HG03039 (cell line): Measurements from ENCODE around the gene MAP1LC3B2.
A peak's percentile ranks its signal among the peaks of the same experiment; 100 is the strongest.

ENCODE experiments used
- ATAC-seq: cut with Tn5 transposase; IDR thresholded peaks from one replicate; pipeline ENCODE4 v1.9.1; 2021; ENCODE audit warnings: mild to moderate bottlenecking, moderate library complexity; ENCODE audit not compliant: unreplicated experiment

Gene MAP1LC3B2

DNA sequence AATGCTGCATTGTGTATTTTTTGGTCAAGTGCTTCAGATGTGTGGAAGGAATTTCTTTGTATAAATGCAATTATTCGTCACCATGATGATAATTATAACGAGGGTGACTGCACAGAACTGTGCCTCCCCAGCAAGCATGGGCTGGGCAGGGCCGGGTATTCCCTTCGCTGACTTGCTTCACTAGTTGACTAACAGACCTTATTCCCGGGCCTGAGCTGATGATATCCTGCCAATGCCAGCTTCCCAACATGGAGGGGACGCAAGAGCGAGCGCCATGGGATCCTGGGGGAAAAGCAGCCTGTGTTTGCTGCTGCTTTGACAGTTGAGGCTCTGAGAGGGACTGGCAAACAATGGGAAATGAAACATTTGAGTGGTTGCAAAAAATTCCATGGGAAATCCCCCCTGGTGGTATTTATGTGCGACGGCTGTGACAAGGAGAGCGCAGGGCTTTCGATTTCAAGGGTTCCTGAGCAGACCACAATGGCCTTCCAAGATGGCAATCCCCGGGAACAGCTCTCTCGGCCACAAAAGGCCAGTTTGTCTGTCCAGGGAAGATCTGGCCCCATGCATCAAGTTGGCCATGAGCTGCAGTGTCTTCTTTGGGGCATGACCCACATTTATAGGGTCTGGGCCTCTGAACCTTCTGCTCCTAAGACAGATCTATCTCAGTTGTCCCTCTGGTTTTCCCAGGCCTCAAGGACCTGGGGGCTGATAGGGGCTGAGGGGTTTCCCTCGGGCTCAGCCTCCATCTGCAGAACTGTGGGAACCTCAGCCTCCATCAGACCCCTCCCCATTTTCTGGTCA, 21.9 kb upstream of the MAP1LC3B2 start:
- ATAC-seq, result peak; percentile 33

DNA sequence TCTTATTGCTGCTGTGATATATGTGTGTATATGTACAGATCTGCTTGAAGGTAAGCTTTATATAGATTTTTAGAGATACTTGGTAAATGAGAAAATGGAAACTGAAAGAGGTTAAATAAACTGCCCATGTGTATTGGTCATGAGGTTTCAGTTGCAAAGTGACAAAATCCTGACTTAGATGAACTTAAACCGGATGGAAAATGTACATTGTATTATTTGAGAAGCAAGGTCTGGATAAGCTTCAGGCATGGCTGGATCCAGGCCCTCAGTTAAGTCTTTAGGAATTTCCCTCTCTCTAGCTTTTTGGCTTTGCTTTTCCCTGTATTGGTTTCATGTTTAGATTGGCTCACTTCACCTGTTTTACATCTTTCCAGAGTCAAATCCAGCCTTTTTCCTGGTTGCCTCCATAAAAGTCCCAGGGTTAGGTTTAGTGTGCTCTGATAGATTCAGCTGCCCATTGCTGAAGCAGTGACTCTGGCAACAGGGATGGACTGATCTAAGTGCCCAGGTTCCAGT, 21.0 kb upstream of the MAP1LC3B2 start:
- ATAC-seq, result peak; percentile 34

DNA sequence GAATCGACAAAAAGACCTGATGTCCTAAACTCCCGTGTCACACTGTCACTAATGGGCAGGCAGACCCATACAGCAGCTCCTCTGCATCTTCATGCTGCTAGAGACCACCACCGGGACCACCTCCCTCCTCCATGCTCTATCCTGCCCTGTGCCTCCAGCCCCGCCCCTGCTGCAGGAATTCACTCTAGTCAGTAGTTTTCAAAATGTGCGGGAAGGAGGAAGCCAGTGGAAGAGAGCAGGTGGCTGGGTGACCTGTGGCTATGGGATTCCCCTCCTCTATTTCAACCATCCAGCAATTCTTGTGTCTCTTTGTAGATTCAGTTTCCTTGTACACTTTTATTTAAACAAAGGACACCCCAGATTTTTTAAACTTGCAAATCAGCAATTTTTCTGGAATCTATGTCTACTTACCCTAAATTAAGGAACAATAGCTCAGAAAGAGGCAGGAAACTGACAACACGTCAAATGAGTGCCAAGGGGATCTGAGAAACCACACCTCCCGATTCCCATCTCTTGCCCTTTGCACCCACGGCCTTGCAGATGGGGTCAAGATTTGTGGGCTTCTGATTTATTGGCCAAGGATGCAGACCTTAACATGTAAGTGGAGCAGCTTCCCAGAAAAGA, 20.4 kb upstream of the MAP1LC3B2 start:
- ATAC-seq, result no peak

DNA sequence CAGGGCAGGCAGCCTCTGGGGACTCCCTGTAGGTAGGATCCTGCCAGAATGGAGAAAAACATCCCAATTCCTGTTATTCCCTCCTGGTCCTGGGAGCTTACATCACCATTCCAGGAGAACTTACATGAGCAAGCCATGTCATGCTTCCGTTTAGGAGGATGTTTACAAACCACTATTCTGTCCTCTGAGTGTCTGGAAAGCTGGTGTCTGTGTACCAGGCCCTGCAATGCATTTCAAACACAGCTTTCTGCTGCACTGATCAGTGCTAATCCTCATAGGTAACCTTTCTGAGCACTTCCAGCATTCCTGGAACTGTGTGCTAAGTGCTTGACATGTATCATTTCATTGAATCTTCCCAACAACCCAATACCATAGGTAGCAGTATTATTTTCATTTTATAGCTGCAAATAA, 19.8 kb upstream of the MAP1LC3B2 start:
- no peak for ATAC-seq

DNA sequence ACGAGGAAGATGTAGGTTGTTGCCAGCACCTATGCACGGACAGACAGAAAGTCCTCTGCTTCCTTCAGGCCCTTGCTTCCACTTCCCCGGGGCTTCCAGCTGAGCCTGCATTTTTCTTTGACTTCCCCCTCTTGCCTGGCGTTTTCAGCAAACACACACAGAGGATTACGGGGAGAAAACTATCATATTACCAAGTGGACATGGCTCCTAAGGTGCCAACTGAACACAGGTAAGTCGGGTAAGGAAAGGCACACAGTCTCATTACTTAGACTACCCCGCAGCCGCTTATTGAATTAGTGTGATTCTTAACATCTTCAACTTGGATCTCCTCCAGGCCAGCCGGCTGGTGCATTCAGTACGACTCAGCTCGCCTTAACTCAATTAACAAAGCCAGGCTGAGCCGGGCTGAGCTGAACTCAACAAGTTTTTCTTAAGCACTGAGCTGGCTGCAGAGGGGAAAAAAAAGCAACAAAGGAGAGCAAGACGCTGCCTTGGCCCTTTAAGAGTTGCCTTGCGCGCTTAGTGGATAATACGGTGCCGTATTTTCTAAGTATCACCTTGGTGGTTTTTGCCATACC, 19.2 kb upstream of the MAP1LC3B2 start:
- ATAC-seq, result no peak

DNA sequence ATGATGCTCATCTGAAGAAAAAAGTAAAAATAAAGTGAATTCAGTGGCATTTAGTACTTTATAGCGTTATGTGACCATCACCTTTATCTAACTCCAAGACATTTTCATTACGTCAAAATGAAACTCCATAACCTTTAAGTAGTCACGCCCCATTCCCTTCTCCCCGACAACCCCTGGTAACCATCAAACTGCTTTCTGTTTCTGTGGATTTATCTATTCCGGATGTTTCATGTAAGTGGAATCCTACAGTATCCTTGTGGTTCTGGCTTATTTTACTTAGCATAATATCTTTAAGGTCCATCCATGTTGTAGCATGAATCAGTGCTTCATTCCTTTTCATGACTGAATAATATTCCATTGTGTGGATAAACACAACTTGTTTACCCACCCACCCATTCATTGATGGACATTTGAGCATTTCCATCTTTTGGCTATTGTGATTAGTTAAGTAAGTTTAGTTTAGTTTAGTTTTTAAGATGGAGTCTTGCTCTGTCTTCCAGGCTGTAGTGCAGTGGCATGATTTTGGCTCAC, 18.5 kb upstream of the MAP1LC3B2 start:
- no peak for ATAC-seq

DNA sequence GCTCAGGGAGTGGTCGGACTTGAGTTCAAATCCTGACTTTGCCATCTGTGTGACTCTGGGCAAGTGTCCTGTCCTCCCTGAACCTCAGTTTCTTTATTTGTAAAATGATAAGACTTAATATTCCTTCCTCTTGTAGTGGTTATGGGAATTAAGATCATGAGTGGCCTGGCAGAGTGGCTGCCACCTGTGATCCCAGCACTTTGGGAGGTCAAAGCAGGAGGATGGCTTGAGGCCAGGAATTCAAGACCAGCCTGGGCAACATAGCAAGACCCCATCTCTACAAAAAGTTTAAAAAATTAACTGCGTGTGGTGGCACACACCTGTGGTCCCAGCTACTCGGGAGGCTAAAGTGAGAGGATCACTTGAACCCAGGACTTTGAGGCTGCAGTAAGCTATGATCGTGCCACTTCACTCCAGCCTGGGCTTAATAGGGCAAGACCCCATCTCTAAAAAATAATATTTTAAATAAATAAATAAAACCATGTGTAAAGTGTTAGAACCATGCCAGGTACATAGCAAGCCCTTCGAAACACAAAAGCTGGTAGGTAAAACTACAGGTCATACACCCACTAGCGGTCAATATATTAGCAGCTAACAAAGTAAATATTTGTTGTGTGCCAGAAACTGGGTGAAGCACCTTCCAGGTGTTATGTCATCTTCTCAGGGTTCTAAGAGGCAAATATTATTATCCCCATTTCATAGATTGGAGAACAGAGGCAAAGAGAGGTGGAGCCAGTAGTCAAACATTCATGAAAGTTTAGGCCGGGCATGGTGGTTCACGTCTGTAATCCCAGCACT, 17.4 kb upstream of the MAP1LC3B2 start:
- ATAC-seq, result no peak

DNA sequence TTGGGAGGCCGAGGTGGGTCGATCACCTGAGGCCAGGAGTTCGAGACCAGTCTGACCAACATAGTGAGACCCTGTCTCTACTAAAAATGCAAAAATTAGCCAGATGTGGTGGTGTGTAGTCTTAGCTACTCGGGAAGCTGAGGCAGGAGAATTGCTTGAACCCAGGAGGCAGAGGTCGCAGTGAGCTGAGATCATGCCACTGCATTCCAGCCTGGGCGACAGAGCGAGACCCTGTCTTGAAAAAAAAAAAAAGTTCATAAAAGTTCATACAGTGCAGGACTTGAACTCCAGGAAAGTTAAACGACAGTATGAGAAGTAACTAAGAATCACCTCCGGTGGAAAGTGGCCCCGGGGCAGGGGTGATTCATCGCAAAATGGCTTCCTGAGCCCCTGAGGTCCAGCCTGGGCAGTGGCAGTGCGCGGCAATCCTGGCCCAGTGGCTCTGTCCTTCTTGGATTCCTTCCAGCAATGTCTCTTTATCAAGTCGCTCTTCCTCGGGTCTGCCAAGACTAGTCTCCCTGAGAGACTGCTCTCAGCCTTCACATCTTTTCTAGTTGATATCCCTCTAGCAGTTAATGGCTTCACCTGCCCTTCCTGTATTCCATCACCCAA, 16.7 kb upstream of the MAP1LC3B2 start:
- no peak for ATAC-seq

DNA sequence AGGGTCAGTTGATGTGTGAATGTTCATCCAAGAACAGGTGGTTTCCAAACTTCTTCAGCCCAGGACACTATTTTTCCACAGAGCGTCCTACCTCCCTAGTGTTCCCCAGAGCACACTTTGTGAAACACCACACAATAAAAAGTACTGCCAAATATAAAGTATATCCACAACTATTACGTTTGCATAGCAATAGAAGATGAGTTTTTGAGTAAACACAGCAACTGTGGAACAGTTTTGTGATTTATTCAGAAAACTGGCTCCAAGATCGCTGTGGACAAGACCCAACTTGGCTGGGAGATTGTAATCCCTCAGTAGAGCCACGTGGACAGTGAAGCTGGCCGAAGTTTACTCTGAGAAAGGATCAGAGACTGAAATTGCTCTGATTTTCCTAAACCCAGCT, 14.5 kb upstream of the MAP1LC3B2 start:
- ATAC-seq, result no peak

DNA sequence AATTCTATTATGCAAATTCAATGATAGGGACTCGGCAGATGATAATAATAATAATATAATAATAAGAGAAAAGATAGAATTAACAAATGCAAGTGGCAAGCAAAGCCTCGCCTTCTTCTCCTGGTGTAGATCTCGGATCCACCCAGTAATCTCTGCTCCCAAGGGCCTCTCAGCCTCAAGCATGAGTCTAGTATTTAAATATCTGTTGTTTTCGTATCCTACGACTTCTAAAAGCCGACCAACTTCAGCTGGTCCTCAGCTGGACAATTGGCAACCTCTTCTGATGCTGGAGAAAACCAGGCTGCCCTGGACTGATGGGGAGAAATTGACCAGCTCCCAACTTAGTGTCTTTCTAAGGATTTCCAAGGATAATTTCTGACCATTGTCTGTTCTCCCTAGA, 14.0 kb upstream of the MAP1LC3B2 start:
- no peak for ATAC-seq

DNA sequence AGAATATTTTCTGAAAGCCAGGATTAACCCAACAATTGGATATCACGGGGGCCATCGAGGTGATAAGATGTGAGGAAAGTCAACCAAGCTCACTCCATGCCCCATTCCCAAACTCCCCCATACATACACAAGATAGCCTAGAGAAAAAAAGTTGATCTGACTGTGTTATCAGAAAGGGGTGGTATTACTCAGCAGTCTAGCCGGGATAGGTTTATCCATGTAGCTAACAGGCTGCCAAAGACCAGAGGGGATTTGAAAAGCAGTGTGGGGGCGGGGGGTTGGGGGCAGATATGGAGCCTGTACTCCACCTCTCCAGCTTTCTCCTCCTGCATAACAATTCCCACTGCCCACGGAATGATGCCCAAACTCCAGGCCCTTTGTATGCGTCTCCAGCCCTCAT, 13.2 kb upstream of the MAP1LC3B2 start:
- no peak for ATAC-seq

DNA sequence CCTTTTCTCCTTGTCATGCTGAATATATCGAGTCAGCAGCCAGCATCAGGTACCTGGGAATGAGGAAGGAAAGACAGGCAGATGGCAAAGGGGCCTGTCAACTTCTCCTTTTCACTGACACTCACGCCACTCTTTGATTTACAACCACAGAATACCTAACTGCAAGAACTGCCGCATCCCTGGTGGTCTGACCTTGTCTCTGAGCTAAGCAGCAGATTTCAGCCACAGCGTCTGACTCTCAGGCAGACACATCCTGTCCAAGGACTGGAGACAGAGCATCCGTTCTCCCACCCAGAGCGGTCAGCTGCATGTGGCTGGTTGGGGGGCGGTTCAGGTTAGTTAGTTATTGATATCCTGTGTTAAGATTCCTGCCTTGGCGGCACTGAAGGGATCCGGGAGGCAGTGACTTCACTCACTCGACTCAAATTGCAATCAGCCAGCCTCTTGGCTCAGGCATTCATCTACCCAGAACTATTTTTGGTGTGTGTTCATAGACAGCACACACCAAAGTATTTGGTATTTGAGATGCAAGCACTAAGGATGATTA, 11.2 kb upstream of the MAP1LC3B2 start:
- peak; percentile 75 for ATAC-seq

DNA sequence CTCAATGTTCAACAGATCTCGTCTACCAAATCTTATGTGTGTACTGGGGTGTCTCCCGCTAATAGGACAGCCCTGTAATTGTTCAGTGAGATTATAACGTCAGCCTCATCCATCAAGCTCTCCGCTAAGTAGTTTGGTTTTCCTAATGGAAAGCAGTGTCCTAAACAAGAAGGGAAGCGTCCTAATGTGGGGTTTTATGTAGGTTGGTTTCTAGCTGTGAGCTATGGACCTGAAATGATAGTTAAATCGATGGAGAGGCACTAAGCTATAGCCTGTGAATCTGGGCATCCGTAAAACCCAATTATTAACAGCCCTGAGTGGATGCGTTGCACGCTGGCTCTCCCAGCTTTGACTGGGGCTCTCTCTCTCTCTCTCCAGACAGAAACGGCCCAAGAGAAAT, 9.2 kb upstream of the MAP1LC3B2 start:
- ATAC-seq, result no peak

DNA sequence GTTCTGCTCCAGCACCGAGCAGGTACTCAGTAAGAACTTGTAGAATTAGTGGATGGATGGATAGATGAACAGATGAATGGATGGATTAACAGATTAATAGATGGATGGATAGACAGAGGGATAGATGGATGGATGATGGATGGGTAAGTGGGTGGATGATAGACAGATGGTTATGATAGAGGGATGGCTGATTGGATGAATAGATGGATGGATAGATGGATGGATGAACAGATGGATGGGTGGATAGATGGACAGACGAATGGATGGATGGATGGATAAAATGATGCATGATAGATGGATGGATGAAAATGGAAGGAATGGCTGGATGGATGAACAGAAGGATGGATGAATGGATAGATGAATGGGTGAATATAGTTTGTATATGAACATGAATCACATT, 8.0 kb upstream of the MAP1LC3B2 start:
- ATAC-seq, result no peak

DNA sequence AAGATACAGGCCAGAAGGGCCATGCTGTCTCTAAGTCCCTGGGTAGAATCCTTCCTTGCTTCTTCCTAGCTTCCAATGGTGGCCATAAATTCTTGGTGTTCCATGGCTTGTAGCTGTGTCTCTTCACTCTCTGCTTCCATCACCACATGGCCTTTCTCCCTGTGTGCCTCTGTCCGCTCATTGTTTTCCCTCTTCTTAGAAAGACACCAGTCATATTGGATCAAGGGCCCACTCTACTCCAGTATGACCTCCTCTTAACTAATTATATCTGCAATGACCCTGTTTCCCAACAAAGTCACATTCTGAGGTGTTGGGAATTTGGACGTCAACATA, 7.6 kb upstream of the MAP1LC3B2 start:
- no peak for ATAC-seq

DNA sequence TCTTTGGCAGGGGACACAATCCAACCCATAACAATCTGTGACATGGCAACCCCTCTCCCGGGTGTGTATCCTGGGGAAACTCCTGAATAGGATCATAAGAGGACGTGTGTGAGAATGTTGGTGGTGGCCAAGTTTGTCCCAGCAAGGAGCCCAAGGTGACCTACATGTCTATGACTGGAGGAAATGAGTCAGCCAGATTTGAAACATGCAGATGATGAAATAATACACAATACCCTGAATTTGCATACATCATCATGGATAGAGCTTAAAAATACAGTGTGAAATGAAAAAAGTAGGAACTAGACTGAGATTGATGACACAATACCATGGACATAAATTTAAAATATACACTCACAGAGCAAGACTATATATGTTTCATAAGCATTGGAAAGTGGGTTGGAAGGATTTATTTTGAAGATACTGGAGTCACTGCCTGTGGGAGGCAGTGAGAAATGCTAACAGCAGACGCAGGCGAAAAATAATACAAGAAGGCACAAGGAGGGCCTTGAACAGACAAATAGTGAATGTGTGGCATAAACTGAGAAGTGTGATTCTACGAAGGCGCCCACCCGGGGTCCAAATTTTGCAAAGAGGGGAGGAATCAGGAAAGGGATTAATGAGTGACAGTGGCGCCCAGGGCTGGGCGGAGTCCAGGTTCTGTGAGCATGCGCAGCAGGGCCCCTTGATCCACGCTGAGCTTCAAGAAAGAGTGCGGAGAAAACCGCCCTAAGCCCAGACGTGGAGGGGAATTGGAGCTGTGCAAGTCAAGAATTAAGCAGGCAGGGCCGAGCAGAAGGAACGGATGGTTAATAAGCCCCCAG, 7.0 kb upstream of the MAP1LC3B2 start:
- ATAC-seq, result no peak

DNA sequence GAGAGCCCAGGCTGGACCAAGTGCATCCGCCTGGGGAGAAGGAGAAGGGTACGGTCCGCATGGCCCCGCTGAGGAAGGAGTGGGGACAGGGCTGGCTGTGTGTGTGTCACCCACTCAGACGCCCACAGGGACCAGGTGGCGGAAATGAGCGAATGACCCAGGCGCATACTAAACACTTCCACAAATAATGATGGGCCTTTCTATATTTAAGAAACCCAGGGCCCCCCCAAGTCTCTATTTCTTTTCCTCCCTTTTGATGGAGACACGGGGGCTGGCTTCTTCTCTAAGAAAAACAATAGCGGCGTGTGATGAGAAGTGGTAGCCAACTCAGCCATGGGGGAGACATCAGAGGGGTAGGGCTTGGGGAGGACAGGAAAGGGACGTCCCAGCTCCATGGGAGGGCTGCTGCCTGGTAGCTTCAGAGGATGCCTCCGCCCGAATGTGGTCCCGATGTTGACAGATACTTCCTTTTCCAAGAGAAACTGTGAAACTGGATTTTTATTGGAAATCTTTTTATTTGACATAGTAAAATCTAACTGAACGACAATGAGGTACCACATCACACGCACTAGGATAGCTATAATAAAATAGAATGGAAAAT, 6.3 kb upstream of the MAP1LC3B2 start:
- no peak for ATAC-seq

DNA sequence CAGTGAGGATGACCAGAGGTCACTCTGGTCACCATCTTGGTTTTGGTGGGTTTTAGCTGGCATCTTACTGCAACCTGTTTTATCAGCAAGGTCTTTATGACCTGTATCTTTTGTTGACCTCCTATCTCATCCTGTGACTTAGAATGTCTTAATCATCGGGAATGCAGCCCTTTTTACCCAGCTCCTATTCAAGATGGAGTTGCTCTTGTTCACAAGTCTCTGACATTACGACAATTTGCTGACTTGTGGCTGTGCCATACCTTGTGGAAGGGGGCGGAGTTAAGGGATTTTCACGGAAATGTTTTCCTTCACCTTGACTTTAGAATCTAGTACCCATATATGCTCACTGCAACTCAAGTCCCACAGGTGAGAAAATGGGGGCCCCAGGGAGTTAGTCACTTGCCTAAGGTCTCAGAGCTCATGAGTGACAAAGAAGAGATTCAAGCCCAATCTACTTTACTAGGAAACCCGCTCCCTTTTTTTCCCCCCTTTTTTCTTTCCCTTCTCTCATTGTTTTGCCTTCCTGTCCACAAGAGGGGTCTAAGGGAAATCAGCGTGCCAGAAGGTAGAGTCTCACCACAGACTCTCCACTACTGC, 2.7 kb upstream of the MAP1LC3B2 start:
- no peak for ATAC-seq
